ENCODE measurements around the gene FSD1L.

The FSD1L gene

DNA sequence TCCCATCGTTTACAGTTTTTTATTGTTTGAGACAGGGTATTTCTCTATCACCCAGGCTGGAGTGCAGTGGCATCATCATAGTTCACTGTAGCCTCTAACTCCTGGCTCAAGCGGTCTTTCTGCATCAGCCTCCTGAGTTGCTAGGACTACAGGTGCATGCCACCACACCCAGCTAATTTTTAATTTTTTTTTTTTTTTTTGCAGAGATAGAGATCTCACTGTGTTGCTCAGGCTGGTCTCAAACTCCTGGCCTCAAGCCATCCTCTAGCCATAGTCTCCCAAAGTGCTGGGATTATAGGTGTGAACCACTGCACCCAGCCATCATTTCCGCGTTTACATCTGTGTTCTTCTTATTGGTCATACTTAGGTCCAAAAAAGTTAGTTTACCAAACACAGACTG, 53.6 kb downstream of the FSD1L start:
- TF ChIP-seq, protein P1, sequence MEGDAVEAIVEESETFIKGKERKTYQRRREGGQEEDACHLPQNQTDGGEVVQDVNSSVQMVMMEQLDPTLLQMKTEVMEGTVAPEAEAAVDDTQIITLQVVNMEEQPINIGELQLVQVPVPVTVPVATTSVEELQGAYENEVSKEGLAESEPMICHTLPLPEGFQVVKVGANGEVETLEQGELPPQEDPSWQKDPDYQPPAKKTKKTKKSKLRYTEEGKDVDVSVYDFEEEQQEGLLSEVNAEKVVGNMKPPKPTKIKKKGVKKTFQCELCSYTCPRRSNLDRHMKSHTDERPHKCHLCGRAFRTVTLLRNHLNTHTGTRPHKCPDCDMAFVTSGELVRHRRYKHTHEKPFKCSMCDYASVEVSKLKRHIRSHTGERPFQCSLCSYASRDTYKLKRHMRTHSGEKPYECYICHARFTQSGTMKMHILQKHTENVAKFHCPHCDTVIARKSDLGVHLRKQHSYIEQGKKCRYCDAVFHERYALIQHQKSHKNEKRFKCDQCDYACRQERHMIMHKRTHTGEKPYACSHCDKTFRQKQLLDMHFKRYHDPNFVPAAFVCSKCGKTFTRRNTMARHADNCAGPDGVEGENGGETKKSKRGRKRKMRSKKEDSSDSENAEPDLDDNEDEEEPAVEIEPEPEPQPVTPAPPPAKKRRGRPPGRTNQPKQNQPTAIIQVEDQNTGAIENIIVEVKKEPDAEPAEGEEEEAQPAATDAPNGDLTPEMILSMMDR (IDR thresholded peaks at IDR 0.05; ENCODE audit: low read depth, low read length, missing control alignments) = no peak
- no peak for DNase-seq (ENCODE audit: low read depth)
- H3K4me3 ChIP-seq (ENCODE audit: low read depth, low read length) = no peak overlapping the region

- no peak for DNase-seq (ENCODE audit: low read depth)
- TF ChIP-seq, protein P1 (IDR thresholded peaks at IDR 0.05; ENCODE audit: low read depth, low read length, missing control alignments) = no peak
- H3K4me3 ChIP-seq (ENCODE audit: low read depth, low read length) = no peak overlapping the region
These were observed 54.4 kb downstream of the FSD1L start for GRCh38 chr9:105502276-105502675.

- no peak for DNase-seq (ENCODE audit: low read depth)
- no peak overlapping the region for H3K4me3 ChIP-seq (ENCODE audit: low read depth, low read length)
- TF ChIP-seq, protein P1 (IDR thresholded peaks at IDR 0.05; ENCODE audit: low read depth, low read length, missing control alignments) = no peak
These were observed 56.0 kb downstream of the FSD1L start for GRCh38 chr9:105503881-105504280.

DNA sequence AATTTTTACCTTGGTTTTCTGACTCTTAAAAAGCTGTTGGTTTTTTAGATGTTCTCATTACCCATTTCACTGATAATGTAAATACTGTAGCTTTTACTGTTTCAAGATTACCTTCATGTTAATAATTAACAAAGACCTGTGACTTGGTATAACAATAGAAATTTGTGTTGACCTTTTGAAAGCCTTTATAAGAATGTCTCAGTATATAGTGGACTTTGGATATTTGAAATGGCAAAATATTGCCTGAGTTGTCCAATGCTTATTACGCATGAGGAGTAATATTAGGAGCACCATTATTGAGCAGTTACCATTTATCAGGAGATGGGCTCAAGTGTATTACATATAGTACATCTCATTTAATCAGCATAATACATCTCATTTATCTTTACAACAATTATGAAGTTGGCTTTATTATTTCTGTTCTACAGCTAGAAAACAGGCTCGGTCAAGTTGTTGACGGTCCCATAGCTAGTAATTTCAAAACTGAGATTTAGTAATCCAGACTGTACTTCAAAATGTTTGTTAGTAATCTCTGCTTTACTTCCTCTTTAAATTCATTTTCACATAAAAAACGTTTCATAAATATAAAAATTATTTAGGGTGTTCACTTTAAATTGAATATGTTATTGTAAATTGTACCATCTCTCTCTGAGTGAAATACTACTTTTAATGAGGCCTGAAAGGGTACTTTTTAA, 59.4 kb downstream of the FSD1L start:
- no peak overlapping the region for H3K4me3 ChIP-seq (ENCODE audit: low read depth, low read length)
- DNase-seq (ENCODE audit: low read depth) = no peak
- TF ChIP-seq, protein P1 (IDR thresholded peaks at IDR 0.05; ENCODE audit: low read depth, low read length, missing control alignments) = no peak

DNA sequence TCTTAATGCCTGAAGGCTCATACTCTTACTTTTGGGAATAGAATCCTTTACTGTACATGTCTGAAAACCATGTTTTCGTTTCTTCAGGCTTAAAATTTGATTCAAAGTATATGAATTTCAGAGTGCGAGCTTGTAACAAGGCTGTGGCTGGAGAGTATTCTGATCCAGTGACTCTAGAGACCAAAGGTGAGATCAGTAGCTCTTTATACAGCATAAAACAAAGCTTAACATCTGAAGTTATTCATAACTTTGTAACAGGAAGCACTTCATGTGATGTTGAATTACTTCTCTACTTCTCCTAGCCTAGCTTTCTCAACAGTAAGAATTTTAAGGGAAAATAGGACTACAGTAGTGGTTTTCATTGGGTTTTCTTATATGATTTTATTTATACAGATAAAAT, 60.7 kb downstream of the FSD1L start:
- TF ChIP-seq, protein P1 (IDR thresholded peaks at IDR 0.05; ENCODE audit: low read depth, low read length, missing control alignments) = no peak
- H3K4me3 ChIP-seq (ENCODE audit: low read depth, low read length) = no peak overlapping the region
- DNase-seq (ENCODE audit: low read depth) = no peak

GRCh38 chr9:105510024-105510423, 62.2 kb downstream of the FSD1L start:
- TF ChIP-seq, protein P1 (IDR thresholded peaks at IDR 0.05; ENCODE audit: low read depth, low read length, missing control alignments) = no peak
- DNase-seq (ENCODE audit: low read depth) = no peak
- H3K4me3 ChIP-seq (ENCODE audit: low read depth, low read length) = no peak overlapping the region

GRCh38 chr9:105511446-105511845, 63.6 kb downstream of the FSD1L start:
- TF ChIP-seq, protein P1 (IDR thresholded peaks at IDR 0.05; ENCODE audit: low read depth, low read length, missing control alignments) = no peak
- DNase-seq (ENCODE audit: low read depth) = no peak
- no peak overlapping the region for H3K4me3 ChIP-seq (ENCODE audit: low read depth, low read length)

Data from GM12864 (cell line).